ENCODE measurements around the gene WFDC1.

Gene WFDC1

DNA sequence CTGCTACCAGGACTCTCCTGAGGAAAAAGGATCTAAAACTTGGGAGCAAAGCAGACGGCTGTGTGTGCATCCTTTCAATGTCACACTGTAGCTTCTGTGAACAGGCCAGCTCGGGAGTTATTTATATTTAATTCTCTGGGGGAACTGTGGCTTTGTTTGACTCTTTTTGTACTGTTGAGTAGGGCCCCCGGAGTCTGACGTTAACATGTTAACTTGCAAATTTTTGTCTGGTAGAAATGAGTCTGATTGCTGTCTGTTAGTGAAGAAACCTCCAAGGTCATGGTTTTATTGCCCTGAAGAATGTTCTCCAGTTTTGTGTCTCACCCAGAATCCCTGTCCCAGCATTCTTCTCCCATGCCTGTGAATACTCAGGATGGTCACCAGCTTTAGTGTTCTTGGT lies 40.6 kb upstream of the WFDC1 start:
- TF ChIP-seq, protein P1, sequence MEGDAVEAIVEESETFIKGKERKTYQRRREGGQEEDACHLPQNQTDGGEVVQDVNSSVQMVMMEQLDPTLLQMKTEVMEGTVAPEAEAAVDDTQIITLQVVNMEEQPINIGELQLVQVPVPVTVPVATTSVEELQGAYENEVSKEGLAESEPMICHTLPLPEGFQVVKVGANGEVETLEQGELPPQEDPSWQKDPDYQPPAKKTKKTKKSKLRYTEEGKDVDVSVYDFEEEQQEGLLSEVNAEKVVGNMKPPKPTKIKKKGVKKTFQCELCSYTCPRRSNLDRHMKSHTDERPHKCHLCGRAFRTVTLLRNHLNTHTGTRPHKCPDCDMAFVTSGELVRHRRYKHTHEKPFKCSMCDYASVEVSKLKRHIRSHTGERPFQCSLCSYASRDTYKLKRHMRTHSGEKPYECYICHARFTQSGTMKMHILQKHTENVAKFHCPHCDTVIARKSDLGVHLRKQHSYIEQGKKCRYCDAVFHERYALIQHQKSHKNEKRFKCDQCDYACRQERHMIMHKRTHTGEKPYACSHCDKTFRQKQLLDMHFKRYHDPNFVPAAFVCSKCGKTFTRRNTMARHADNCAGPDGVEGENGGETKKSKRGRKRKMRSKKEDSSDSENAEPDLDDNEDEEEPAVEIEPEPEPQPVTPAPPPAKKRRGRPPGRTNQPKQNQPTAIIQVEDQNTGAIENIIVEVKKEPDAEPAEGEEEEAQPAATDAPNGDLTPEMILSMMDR (IDR thresholded peaks at IDR 0.05) = no peak
- Histone ChIP-seq H3K4me3 (no peak overlapping the region), H3K27ac (no peak overlapping the region)
- DNase-seq (ENCODE audit: low spot score) = no peak

DNA sequence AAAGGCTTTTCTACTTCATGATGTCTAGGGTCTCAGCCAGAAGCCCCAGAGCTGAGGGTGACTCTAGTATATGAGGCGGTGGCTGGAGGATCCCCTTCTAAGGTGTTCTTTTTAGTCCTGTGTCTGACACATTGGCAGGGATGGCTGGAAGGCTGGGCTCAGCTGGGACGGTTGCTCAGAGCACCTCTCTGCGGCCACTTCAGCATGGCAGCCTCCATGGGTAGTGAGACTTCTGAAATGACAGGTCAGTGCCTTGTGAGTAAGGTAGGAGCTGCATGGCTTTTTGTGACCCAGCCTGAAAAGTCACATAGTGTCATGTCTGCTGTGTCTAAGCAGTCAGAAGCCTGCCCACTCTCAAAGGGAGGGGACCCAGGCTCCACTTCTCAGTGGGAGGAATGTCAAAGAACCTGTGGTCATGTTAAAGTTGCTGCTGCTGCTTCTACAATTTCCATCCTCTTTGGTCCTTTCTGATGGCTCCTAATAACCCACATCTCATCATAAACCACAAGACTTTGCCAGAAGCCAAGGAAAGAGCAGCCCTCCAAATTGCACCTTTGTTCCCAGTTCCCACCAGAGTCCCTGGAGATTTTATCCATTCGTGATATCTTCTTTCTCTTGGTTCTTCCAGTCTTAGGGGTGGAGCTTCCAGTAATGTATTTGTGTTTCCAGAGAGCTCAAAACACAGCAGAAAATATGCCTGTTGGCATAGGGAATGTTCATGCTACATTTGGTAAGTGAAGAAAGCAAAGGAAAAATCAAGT lies 39.4 kb upstream of the WFDC1 start:
- no peak overlapping the region for H3K4me3 ChIP-seq
- TF ChIP-seq, protein P1 (IDR thresholded peaks at IDR 0.05) = no peak
- no peak overlapping the region for H3K27ac ChIP-seq
- DNase-seq (ENCODE audit: low spot score) = no peak

DNA sequence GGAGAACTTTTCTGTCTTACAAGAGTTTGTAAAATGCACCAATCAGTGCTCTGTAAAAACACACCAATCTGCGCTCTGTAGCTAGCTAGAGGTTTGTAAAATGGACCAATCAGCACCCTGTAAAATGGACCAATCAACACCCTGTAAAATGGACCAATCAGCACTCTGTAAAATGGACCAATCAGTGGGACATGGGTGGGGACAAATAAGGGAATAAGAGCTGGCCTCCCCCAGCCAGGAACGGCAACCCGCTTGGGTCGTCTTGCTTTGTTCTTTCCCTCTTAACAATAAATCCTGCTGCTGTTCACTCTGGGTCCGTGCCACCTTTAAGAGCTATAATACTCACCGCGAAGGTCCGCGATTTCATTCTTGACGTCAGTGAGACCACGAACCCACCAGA lies 36.4 kb upstream of the WFDC1 start:
- DNase-seq (ENCODE audit: low spot score) = no peak
- Histone ChIP-seq H3K27ac (no peak overlapping the region), H3K4me3 (no peak overlapping the region)
- TF ChIP-seq, protein P1 (IDR thresholded peaks at IDR 0.05) = no peak

DNA sequence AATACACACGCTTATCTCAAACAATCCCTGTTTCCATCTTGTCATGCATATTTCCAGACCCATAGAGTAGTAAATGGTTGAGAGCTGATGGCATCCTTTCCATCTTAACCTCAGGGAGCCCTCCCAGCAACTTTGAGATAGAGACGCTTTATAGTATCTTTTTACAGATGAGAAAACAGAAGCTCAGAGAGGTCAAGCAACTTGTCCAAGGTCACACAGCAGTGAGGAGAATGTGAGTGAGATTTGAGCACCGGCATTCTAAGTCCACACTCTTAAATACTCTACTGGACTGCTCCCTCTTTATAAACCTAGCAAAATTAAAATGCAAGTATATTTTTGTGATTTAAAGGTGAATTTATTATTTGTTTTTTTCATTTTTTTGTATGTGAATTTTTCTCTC lies 35.0 kb upstream of the WFDC1 start:
- TF ChIP-seq, protein P1 (IDR thresholded peaks at IDR 0.05) = no peak
- Histone ChIP-seq H3K4me3 (no peak overlapping the region), H3K27ac (no peak overlapping the region)
- no peak for DNase-seq (ENCODE audit: low spot score)

DNA sequence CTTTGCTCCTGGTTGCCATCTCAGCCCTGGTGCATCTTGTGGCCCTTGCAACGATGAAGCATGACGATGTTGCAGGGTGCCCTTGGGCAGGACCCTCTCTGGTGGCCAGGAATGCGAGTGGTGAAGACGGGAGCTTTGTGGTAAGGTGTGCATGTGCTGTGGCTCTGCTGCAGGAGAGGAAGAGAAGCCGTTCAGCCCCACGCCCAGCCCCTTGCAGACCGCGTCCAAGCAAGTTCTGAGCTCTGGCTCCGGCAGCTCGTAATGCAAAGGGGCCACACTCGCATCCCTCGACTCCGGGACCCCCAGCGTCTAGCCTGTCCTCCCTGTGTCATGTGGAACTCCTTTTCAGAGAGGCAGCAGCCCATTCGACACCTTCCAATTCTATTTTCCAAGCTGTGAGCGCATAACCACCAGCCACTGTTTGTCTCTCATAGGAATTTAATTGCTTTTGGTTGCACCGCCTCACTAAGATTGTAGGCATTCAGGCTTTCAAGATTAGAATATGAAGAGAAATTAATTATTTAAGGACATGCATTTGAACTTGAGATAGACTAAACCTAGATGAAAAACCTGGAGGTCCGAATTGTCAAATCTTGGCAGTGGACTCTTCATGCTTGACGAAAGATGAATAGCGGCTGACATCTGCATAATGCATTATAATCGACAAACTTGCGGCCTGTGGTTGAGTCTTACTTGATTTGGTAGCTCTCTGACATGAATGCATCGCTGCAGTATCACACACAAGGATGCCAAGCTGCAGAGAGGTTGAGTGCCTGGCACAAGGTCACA lies 33.7 kb upstream of the WFDC1 start:
- DNase-seq (ENCODE audit: low spot score) = no peak
- no peak overlapping the region for H3K4me3 ChIP-seq
- TF ChIP-seq, protein P1 (IDR thresholded peaks at IDR 0.05) = no peak
- no peak overlapping the region for H3K27ac ChIP-seq

DNA sequence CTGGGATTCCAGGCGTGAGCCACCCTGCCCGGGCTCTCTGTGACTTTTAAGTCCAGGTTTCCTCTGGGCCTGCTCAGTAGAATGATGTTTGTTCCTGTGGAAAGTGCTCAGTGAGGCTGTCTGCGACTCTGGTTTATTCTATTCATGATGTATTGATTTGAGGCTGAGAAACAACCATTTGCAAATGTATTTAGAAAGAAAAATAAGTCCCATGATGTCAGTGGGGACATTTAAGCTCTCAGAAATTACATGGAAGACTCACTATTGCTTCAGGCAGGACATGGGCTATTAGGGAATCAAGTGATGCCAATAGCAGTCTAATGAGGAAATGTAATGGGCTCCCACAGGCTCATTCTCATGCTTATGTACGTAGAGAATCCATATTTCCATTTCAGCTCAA lies 32.6 kb upstream of the WFDC1 start:
- Histone ChIP-seq H3K4me3 (no peak overlapping the region), H3K27ac (no peak overlapping the region)
- TF ChIP-seq, protein P1 (IDR thresholded peaks at IDR 0.05) = no peak
- DNase-seq (ENCODE audit: low spot score) = no peak

DNA sequence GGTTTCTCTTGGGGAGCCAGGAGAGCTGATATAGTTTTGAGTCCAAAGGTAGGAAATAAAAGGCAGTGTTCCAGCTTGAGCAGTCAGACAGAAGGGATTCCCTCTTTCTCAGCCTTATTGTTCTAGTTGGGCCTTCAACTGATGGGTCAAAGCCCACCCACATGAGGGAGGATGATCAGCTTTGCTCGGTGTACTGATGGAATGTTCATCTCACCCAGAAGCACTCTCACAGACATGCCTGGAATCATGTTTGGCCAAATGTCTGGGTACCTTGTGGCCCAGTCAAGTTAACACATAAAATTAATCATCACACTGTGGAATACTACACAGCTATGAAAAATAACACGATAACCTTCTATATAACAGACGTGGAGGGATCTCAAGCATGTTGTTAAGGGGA lies 31.7 kb upstream of the WFDC1 start:
- DNase-seq (ENCODE audit: low spot score) = no peak
- Histone ChIP-seq H3K4me3 (no peak overlapping the region), H3K27ac (no peak overlapping the region)
- TF ChIP-seq, protein P1 (IDR thresholded peaks at IDR 0.05) = no peak

Measured in coronary artery (tissue), 2 donors.